GM18520 (cell line): ENCODE data around the gene BCL2L15.
A peak's percentile ranks its signal among the peaks of the same experiment; 100 is the strongest.

Source experiments
- ATAC-seq: cut with Tn5 transposase; IDR thresholded peaks from one replicate; pipeline ENCODE4 v1.9.1; 2021; ENCODE audit not compliant: unreplicated experiment

The BCL2L15 gene

DNA sequence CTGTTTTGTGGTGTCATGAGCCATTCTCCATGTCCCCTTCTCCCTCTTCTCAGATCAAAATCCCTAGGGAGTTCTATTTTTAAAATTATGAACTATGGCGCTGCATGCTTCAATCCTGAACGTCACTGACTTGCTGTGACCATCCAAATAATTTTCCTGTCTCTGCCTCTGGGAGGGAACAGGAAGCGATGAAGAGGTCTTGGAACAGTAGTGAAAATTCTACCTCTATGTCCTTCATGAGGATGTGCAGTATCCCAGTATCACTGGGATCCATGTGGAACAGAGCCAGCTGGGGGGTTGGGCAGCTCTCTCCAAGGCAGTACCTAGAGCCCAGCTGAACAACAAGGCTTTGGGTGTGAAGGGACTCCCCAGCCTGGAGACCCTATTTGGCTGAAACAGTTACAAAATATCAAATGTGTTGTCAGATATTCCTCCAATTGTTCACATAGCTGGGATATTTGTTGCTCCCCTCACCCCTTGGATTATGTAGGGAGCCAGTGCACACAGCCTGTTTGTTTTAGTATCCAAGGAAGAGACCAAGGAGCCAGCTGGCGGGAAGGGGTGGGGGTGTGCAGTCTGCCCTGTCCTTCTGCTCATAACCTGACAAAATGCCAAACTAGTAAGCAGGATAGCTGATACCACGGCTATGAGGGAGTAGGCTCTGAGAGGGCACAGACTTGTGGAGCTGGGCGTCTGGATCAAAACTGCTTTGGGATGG is 25.4 kb upstream of the BCL2L15 start:
- ATAC-seq = no peak

DNA sequence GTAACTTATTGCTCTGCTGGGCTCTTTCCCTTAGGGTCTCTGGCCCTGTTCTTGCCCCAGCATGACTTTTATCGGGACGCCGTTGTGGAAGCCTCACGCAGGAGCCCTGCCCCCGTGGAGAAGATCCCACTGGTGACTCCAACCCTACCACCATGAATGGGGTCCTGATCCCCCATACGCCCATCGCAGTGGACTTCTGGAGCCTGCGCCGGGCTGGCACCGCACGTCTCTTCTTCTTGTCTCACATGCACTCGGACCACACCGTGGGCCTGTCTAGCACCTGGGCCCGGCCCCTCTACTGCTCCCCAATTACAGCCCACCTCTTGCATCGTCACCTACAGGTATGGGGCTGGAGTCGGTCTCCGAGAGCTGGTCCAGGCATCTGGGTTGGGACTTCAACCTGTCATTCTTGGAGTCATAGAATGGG is 18.1 kb upstream of the BCL2L15 start:
- peak; percentile 1 for ATAC-seq

DNA sequence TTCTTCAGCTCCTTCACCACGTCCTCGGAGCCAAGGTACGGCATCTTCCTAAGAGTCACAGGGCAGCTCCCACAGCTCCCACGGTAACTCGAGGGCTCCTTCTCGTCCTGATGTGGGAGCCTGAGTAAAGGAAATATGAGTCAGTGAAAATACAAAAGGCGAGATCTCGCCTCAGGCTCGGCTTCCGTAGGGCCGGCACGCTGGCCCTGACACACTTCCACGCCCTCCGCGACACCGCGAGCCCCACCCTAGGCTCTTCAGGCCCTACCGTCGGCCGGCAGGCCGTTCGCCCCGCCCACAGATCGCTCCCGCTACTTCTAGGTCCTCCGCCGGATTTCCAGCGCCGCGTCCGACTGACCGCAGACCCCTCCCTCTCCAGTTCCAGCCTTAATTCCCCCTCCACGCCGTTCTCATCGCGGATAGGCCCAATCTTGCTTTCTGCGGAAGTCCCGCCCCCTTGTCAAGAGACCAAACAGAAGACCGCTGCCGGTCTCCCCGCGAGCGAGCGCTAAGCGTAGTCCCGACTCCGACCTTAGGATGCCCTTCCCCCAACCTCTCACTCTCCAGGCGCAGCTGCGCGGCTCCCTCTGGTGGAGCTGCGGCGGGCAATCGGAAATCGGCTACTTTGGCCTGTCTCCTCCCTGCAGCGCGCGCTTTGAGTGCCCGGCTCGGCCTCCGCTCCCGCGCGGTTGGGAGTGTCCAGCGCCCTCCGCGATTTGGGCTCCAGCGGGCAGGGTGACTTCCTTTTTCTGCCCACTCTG is 17.5 kb upstream of the BCL2L15 start, which contains the start of the genes AP4B1 and DCLRE1B:
TSS of gene AP4B1 (minus strand) at position 126 of the 761 bp plus-strand sequence. CDS start at position 44, 82 bp downstream.
TSS of gene DCLRE1B (plus strand) at position 653 of the 761 bp plus-strand sequence. CDS start 261 bp downstream, outside the sequence.
- peak; percentile 83 for ATAC-seq

DNA sequence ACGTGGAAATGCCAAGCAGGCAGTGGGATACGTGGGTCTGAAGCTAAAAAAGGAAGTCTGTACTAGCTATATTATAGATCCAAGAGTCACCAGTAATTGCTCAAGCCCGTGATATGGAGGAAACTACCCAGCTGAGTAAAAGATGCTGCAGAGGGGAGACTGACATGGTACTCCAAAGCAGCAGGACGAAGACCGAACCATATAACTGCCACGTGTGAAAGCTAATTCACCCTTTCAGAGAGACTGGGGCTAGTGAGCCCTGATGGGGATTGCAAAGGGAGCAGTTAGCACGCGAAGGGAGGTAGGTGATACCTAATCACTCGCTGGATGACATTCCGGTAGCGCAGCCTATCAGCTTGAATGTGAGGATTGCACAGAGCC is 16.9 kb upstream of the BCL2L15 start:
- ATAC-seq = no peak

DNA sequence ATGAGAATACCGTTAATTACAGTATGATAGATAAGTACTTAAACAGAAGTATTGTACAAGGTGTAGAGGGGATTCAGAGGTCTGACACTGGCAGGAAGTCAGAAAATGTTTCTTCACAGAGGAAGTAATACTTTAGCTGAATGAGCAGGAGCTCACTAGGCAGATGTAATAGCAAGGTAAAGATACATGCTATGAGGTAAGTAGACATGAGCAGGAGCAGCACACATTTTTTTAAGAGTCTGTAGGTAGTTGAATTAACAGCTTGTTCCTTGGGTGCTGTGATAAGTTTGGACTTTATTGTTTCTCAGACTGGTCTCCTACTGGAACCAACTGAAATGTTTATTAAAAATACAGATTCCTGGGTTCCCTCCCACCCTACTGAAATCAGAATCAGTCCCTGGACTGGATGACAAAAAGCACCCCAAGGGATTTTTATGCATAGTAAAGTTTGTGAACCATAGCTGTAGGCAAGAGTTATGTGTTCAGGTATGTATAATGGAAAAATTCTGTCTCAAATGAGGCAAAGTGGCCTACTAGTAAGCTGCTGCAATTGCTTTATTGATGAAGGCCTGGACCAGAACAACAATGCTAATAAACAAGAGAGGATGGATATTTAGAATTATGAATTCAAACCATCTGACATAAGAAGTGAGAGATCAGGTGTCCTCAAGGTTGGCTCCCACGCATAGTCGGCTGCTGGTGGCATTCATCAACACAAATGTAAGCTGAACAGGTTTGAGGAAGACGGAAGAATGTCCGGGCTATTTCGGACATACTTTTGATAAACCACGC is 16.3 kb upstream of the BCL2L15 start:
- ATAC-seq = no peak

DNA sequence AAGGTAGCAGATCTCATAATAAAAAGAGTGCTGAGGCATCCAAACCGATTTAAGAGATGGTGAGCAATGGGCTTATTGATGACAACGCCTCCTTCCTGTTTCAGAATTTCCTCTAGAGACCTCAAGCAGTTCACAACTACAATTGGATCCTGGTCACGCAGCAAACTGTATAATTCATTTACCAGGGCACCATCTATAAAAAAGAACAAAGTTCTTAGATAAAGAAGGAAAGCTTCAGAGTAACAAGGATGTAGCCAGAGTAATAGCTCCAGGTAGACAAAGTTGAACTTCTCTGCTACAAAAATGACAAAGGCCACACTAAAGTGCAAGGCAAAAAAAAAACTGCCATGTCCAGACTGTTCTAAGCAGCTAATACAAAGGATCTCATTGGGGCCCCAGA is 13.8 kb upstream of the BCL2L15 start:
- no peak for ATAC-seq

DNA sequence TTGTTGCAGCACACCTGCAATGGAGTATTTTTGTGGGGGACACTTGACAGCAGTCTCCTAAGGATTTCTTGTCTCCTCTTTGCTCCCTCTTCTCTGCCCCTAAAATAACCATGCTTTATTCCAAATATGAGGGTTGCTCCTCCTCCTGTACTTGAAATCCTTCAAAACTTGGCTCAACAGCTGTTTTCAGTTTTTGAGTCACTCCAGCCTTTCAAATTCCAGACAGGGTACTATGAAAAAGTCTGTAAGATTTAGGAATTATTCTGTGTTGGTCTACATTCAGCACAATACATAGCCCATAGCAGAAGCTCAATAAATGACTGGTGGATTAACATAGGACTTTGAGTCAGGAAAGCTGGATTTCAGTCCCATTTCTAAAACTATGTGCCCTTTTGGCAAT is 11.7 kb upstream of the BCL2L15 start:
- ATAC-seq = no peak

DNA sequence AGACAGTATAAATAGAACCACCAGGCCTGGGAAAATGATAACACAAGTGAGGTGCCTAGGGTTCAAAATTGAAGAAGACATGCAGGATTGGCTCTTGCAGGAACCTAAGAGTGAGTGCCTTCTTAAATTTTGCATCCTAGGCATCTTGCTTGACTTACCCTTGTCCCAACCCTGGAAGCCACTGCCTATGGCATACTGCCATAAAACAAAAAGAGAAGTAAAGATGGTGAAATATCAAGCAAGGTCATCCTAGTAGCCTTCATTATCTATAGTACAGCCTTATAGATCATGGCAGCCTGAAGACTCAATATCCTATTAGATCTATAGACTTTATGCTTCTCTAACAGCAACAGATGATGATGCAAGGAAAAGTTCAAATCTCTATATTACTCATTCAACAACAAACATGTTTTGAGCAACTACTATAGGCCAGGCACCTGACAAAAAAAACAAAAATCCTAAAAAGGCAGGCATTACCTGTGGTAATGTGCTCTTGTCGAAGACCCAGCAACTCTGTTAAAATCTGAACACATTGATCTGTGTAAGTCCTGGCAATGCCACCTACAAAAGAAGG is 10.9 kb upstream of the BCL2L15 start:
- ATAC-seq = no peak

DNA sequence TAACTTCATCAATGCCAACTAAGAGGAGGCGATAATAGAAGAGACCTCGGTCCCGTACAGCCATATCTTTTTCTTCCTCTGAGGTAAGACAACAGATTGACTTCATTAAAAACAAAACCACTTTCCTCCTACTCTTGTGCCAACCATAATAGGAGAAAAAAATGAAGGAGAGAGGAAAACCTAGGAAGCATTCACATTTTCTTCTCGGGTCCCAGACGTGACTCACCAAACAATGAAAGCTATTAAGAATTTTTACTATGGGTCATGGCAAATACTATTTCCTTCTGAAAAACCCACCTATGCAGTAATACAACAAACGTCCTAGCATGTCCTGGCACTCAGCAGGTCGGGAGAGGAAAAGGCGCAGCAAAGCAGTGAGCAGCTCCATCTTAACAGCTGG is 8.6 kb upstream of the BCL2L15 start:
- ATAC-seq = no peak

DNA sequence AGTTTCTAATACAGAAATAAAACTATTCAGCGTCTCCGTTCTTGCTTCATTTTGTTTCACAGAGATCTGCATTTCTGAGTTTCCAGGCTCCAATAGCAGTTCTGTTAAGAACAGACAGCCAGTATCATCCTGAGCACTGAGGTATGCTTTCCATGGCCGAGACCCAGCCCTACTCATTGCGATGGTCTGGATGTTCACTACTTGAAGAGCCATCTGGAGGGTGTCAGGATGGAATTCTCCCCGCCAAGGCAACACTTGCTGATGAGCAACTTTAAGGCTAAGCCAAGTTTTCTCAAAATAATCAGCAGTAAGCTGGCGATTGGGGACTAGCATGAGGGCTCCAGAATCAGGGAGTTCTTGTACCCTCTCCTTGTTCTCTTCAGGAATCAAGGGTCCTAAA is 7.7 kb upstream of the BCL2L15 start:
- no peak for ATAC-seq

DNA sequence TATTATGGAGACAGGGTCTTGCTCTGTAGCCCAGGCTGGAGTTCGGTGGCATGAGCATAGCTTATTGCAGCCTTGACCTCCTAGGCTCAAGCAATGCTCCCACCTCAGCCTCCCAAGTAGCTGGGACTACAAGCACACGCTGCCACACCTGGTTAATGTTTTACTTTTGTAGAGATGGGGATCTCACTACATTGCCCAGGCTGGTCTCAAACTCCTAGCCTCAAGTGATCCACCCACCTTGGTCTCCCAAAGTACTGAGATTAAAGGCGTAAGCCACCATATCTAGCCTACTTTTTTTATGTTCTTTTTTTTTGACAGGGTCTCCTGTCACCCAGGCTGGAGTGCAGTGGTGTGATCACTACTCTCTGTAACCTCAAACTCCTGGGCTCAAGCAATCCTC is 5.9 kb upstream of the BCL2L15 start:
- ATAC-seq = no peak

DNA sequence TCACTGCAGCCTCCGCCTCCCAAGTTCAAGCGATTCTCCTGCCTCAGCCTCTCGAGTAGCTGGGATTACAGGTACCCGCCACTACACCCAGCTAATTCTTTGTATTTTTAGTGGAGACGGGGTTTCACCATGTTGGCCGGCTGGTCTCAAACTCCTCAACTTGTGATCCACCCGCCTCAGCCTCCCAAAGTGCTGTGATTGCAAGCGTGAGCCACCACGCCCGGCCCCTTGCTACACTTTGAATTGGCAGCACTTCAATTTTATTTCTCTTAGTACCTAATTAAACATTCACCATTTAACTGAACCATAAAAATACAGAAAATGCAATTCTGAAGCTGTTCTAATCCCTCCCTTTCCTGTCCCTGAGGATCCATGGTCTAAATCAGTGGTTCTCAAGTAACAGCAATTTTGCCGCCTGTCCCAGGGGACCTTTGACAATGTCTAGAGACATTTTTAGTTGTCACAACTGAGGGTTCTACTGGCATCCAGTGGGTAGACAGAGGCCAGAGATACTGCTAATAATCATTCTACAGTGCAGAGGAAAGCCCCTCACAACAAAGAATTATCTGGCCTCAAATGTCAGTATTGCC is 4.3 kb upstream of the BCL2L15 start:
- ATAC-seq = no peak

DNA sequence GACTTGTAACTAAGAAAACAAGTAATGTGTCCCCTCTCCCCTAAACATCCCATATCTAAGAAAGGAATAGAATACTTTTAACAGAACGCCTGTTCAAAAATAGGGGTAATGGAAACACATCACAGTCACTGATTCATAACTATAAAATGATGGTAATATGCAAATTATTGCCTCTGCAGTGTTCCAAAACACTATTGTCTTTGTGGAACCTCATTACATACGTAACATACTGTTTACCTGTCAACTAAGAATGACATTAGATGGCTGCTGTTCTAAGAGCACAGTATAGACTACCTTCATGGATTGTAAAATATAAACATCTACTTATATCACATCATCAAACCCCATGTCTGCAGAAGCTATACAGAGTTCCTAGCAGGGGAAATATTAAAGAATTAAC is 3.4 kb upstream of the BCL2L15 start:
- no peak for ATAC-seq

DNA sequence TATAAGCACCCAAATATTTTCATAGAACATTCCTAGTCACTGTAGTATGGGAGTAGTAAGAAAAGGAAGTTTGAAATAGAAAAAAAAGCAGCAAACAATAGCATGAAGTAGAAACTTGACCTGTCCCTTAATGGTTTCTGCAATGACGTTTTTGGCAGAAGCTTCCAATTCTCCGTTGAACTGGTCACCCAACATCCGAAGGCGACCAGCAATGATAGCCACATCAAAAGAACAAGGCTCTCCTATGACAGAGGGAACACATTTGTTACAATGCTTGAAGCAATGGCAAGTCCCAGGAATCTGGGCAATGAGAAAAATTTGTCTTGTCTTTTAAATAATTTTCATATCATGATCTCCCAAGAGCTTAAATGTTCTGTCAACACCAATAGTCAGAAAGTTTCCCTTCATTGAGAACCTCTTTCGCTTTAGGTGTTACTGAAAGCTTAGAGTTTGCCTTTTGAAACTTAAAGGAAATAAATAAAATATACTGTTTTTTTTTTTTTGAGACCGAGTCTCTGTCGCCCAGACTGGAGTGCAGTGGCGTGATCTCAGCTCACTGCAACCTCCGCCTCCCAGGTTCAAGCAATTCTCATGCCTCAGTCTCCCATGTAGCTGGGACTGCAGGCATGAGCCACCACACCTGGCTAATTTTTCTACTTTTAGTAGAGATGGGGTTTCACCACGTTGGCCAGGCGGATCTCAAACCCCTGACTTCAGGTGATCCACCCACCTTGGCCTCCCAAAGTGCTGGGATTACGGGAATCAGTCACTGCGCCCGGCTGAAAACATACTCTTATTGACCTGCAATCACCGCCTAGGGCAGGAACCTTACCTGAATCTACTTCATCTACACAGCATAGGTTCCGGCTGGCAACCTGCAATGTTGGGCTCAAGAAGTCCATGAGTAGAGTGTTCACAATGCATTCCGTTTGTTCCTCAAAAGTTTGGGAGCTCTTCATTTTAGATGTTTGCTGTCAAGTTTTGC is 672 bp downstream of the BCL2L15 start:
- ATAC-seq = no peak

DNA sequence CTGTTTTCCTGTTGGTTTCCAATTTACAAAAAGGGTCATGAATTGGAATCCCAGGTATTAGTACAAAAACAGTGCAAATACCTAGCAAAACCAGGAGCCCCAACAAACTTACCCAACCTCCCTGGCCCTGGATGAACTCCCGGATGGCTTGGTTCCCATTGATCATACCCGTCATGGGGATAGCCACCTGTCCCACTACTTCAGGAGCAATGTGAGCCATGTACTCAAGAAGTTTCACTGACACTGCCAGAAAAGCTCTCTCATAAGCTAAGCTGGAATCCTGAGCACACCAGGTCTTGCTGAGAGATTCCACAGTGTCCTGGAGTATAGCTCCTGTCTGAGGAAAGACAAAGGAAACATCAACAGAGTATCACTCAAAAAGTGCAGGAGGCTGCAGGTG is 5.7 kb downstream of the BCL2L15 start:
- no peak for ATAC-seq

DNA sequence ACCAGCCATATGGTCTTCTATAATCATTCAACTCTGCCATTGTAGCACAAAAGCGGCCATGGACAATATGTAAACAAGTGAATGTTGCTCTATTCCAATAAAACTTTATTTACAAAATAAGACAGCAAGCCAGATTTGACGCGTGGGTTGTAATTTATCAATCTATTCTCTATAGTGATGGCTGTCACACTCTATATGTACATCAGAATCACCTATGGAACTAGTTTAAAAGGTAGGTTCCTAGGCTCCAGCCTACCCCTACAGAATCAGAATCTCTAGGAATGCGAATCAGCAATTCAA is 7.7 kb downstream of the BCL2L15 start:
- no peak for ATAC-seq

DNA sequence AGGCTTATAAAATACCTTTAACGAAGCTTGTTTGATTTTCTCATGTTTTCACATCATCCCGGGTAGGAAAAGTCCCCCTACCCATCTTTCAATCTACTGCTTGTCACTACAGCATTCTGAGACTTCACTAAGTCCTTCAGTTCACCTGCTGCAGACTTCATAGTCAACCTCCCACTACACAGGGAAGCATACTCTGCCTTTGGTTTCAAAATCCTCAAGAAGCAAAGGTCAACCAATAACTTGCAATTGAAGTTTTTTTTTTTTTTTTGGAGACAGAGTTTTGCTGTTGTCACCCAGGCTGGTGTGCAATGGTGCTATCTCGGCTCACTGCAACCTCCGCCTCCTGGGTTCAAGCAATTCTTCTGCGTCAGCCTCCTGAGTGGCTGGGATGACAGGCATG is 11.2 kb downstream of the BCL2L15 start:
- no peak for ATAC-seq

DNA sequence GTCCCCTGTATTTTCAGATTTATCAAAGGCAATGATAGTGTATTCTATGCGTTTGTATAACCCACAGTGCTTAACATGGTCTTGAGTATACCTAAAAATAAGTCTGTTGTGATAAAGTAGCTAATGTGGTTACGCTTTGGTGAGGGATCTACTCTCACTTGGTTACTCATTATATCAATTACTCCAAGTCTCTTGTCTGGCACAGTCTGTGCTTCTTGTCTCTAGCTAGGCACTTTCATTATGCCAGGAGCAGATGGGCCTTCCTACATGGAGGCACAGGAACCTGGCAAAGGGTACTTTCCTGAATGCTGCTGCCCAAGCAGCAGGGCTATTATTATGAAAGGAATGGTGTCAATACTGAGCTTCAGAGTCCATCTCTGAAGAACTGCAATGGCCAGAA is 11.7 kb downstream of the BCL2L15 start:
- peak; percentile 21 for ATAC-seq

DNA sequence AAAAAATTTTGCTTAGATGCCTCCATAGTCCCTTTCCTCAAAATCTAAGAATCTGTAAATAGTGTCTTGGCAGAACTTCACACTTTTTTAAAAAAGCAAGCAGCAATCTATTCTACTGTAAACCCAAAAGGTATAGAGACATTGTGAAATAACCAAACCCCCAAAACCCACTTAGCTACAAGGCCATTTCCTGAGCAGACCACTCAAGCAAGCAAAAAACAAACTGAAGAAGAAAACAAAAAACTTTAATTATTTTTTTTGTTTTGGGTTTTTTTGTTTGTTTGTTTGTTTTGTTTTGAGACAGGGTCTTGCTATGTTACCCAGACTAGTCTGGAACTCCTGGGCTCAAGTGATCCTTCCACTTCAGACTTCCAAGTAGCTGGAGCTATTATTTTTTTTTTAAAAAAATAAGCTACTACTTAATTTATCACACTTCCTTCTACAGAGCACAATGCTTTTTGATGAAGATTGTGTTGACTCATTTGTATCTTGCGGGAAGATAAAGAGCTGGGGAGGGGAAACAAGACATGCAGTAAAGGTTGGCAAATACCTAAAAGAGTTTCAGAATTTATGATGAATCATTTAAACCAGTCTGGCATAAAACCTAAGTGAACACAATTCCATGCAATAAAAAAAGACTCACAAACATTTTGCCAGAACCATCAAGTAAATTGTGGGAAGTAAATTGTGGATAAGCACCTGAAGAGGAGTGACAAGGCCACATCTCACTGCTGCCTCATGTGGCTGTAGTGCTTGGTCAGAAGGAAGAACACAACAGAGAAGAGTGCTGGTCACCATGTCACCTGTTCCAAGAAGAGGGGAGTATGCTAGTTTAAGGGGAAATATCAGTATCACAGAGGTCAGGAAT is 13.1 kb downstream of the BCL2L15 start:
- ATAC-seq = no peak
